Measurements from ENCODE around the gene NCAM1.

NCAM1 gene

GRCh38 chr11:113174882-113175281 lies 213.7 kb downstream of the NCAM1 start:
- DNase-seq, result no peak

- DNase-seq, result peak; percentile 46
These were observed 215.6 kb downstream of the NCAM1 start for GRCh38 chr11:113176599-113177360.

DNA sequence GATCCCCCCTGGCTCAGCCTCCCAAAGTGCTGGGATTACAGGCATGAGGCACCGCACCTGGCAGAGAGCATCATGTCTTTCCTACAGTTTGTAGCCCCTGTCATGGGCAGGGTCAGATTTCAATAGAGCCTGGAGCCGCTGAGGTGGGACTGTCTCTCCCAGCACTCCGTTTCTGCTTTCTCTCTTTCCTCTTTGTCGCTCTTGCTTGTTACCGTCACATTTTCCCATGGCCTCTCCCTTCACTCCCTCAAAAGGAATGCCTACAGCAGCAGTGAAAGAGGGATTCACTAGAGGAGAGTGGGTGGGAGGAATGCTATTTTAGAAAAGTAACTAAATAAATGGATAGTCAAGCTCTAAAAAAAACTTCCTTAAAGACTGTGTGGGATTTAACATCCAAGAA lies 216.5 kb downstream of the NCAM1 start:
- DNase-seq, result no peak

DNA sequence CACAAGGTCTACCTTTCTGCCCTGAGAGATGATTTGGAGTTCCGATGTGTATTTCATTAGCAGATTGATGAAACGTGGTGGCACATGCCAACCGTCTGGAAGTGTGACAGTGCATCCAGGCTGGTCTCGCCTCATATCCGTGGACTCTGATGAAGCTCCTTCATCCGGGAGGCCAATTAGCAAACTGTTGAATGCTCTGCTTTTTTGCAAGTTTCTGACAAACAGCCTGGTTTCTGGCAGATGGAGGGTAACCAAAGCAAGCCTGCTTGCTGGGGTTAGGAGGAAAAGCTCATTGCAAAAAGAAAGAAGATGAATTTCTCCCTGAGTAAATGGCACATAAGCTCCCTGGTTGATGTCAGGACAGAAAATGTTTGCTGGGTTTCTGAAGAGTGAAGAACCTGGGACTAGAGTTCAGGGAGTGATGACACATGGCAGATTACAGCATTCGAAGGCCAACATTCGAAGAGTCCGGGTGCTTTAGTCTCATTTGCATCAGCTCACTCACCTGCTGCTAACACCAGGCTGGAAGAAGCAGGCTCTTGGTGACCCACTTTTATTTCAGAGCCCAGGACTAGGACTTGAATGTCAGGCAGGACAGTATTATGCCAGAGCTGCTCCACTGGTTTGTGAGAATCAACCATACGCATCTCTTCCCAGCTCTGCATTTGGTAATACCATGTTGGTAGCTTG lies 217.3 kb downstream of the NCAM1 start:
- no peak for DNase-seq

DNA sequence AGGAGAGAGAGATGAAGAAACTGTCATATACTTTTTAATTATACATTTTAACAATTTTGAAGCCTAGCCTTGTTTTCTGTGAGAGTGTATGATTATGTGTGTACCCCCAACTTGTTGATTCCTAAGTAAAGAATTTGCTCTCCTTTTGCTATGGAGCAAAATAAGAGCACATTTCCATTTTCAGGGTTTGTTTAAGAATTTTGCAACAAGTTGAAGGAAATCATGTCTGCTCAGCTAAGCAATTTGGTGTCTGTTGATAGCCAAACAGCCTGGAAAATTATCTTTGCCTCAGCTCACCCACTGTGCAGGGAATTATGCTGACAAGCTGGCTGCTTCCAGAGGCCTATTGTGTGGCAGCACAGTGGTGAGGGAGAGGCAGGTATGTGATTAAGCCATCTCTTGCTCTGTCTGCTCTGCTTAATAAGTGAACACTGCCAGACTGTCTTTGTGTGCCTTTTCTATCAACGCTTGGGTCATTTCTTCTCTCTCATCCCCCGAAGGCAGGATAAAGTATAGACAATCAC lies 218.0 kb downstream of the NCAM1 start:
- no peak for DNase-seq

- DNase-seq, result no peak
These were observed 219.9 kb downstream of the NCAM1 start for GRCh38 chr11:113181094-113181493.

DNA sequence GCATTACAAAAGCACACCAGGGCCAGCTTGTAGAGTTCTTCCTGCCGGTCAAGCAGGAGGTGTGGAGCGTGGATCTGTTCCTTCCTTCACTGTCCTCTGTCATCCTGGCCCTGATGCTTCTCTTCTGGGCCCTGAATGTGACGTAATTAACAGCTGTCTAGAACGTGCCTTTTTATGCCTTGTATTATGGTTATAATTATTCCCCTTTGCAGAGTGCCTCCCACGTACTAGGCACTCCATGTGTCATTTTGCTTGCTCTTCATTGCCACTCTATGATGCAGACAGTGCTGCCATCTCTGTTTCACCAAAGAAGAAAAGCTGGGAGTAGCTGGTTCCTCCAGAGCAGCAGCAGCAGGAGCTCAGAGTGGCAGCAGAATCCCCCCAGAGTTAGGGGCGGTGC lies 221.1 kb downstream of the NCAM1 start:
- no peak for DNase-seq

DNA sequence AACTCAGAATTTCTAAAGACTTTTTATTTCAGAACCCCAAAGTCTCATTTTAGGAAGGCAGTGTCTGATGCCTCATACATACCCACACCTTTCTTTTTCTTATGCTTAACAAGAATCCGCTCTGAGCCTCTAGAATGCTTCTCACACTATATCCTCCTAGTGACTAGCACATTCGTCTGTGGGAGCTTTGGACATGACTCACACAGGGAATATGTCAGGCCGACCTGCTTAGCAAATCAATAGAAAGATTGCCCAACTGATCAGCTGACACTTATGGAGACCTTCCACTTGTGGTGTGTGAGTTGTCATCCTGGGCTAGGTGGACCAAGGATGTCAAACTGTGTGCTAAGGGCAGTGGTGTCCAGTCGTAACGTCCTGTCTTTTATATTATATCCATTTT lies 223.3 kb downstream of the NCAM1 start:
- peak; percentile 66 for DNase-seq

- no peak for DNase-seq
These were observed 227.2 kb downstream of the NCAM1 start for GRCh38 chr11:113188371-113188834.

DNA sequence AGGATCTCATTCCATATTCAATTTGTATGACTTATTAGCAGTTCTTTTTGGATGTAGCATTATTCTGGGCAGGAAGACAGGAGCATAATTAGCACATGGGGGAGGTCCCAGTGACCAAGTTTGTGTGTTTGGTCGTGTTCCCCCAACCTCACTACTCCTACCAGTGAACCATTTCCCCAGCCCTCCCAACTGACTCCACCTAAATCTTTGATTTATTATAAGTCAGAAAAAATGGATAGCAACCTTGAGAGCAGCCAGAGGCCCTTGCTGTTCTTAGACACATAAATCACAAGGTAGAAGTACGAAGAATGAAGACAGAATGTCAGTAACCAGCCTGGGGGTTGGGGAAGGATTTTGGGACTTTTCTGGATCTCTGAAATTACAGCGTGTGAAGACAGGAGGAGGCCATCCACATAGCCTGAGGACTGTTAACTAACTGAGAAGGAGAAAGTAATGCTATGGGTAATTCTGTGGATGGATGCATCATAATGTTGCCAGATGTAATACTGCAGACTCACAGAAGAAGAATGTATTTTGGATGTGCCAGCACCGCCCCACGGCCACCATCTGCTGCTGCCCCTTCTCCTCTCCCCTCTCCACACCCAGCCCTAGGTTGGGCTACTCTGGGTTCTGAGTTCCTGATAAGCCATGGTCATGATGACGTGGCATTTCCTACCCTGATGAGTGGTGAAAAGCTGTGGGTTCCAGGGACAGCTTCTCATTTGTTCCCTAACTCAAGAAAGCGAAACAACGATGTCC lies 228.9 kb downstream of the NCAM1 start:
- DNase-seq, result peak; percentile 56

- no peak for DNase-seq
These were observed 231.1 kb downstream of the NCAM1 start for GRCh38 chr11:113192121-113192925.

- no peak for DNase-seq
These were observed 231.8 kb downstream of the NCAM1 start for GRCh38 chr11:113193016-113193415.

DNA sequence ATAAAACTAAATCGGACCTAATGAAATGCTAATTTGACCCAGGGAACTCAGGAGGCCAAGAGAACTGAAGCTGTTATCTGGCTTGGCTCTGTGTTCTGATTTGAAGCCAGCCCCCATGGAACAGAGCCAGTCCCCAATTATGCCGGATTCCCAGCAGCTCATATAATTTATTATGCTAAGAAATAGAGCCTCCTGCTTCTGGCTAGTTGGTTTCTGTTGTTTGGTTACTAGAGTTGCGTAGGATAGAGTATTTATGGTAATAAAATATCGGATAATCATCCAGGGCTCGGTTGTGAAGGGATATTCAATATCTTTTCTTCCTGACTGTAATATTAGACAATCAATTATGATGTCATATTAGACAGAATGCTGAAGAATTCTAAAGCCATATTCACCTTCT lies 232.7 kb downstream of the NCAM1 start:
- DNase-seq, result no peak

DNA sequence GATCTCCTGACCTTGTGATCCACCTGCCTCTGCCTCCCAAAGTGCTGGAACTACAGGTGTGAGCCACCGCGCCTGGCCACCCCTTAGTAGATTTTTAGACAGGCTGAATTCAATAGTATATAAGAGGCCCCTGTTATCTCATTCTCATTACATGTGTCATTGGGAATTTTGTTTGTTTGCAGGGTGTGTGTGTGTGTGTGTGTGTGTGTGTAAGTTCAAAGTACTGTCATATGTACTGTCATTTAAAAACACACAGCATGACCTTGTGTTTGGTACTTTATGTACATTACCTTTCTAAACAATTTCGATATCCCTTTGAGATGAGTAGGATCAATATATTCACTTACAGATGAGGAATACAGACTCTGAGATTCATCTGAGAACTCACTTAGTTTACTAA lies 234.5 kb downstream of the NCAM1 start:
- DNase-seq, result no peak

- DNase-seq, result no peak
These were observed 236.2 kb downstream of the NCAM1 start for GRCh38 chr11:113197446-113197845.

- no peak for DNase-seq
These were observed 237.9 kb downstream of the NCAM1 start for GRCh38 chr11:113198972-113199661.

DNA sequence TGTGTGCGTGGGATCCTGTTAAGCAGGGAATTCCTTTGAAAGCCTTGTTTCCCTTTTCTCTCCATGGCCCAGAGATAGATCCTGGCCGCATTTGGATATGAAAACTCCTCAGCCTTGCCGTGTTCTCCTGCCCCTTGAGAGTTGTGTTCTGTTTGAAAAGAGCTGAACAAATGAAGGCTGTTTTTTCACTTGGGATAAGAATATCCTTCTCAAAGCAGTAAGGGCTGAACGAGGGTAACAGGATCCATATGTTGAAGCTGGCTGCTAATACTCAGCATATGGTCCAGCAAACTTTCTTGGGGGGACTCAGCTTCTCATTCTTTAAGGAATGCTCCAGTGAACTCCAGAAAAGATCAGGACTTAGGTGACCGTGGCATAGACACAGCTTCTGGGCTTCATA lies 238.6 kb downstream of the NCAM1 start:
- DNase-seq, result no peak

DNA sequence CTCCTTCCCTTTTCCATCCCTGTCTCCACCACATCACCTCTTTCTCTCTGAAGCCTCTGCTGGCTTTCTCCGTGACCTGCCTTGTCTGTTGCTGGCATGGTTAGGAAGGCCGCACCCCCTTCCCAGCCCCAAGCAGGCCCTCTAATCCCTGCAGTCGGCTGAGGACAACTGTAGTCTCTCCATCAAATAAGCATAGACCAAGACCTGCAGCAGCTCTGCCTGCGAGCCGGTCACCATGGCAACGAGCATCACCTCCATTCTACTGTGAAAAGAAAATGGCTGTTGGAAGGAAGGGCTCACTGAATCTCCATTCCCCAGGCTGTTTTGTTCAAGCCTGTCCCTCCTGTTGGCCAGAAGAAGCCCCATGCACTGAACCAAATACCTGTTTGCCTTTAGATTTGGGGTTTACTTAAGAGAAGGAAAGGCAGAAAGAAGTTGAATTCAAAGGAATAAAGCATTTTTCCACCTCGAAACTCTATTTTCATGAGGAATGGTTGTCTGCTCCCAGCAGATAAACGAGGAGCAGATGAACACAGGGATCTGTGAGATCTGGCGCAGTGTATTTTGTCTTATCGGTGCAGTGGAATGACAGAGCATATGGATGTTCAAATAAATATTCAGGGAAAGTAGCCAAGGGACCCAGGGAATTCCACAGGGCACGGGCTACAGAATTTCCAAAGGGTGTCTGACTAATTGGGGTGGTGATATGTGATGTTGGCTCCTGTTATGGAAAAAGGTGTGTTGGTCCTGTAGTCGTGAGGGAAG lies 240.0 kb downstream of the NCAM1 start:
- DNase-seq, result no peak

DNA sequence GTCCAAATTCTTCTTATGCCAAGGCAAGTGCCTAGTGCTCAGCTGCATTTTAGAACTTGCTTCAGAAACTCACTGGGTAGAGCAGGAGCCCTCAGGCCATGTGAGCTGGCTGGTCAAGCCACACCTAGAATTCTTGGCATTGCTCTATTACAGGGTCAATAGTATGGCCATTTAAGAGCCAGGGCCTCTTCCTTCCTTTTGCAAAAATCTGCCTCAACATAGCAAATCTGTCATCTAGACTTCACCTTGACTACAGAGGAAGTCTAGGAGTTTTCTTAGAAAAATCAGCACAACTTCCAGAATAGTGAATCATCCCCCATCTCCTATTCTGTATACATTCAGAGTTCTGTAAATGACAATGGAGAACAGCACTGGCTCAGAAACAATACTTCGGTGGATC lies 241.2 kb downstream of the NCAM1 start:
- DNase-seq, result no peak

- DNase-seq, result no peak
These were observed 242.0 kb downstream of the NCAM1 start for GRCh38 chr11:113203141-113203753.

DNA sequence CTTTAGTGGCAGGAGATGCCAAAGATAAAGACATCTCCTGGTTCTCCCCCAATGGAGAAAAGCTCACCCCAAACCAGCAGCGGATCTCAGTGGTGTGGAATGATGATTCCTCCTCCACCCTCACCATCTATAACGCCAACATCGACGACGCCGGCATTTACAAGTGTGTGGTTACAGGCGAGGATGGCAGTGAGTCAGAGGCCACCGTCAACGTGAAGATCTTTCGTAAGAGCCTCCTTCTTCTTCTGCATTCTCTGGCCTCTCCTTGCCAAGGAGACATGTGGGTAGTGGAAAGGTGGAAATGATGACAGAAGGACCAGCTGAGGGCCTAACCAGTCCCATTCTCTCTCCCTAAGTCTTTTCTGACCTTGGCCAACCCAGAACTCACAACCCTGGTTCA lies 243.1 kb downstream of the NCAM1 start:
- DNase-seq, result no peak

Measured in amniotic stem cell (primary cell).